D341Med (cell line): Measurements from ENCODE around the gene ZDHHC11B.

Source experiments
- DNase-seq: peaks from one replicate; pipeline ENCODE4 v3.0.0; 2012; ENCODE audit warnings: low spot score

ZDHHC11B gene

GRCh38 chr5:673161-673830, 111.2 kb downstream of the ZDHHC11B start:
- peak; percentile 31 for DNase-seq

GRCh38 chr5:672329-673160, 112.0 kb downstream of the ZDHHC11B start:
- peak; percentile 67 for DNase-seq

- peak; percentile 88 for DNase-seq
Measured at GRCh38 chr5:671459-672328, 112.8 kb downstream of the ZDHHC11B start.

- peak; percentile 28 for DNase-seq
Measured at GRCh38 chr5:670396-671270, 113.9 kb downstream of the ZDHHC11B start.

GRCh38 chr5:669842-670395, 114.6 kb downstream of the ZDHHC11B start:
- DNase-seq = peak; percentile 32

GRCh38 chr5:669111-669841, 115.3 kb downstream of the ZDHHC11B start:
- peak; percentile 74 for DNase-seq

- peak; percentile 20 for DNase-seq
Measured at GRCh38 chr5:668283-668995, 116.1 kb downstream of the ZDHHC11B start.

- no peak for DNase-seq
Measured at GRCh38 chr5:666816-667498, 117.6 kb downstream of the ZDHHC11B start.

GRCh38 chr5:665956-666711, 118.4 kb downstream of the ZDHHC11B start:
- peak; percentile 21 for DNase-seq

GRCh38 chr5:665541-665955, 119.0 kb downstream of the ZDHHC11B start:
- DNase-seq = peak; percentile 30

GRCh38 chr5:664994-665360, 119.6 kb downstream of the ZDHHC11B start:
- DNase-seq = peak; percentile 14

- DNase-seq = no peak
Measured at GRCh38 chr5:664343-664993, 120.1 kb downstream of the ZDHHC11B start.

- DNase-seq = no peak
Measured at GRCh38 chr5:663436-664342, 120.8 kb downstream of the ZDHHC11B start.

GRCh38 chr5:662751-663435, 121.6 kb downstream of the ZDHHC11B start:
- no peak for DNase-seq

- DNase-seq = no peak
Measured at GRCh38 chr5:661891-662750, 122.4 kb downstream of the ZDHHC11B start.
